Lower lobe of right lung (tissue), 2 donors: Measurements from ENCODE around the gene C2orf92. TPM values are rescaled to one million over a fixed set of nuclear protein-coding genes. Genes with fewer than 3 reads are reported as not detected.

Source experiments
- ATAC-seq, 2 donors: fragments of 200-7000 bp; cut with Tn5 transposase; one replicate each; pipeline ENCODE4 v1.9.1; 2020 to 2022; ENCODE audit warnings: mild to moderate bottlenecking in 2 of 2, moderate library complexity in 2 of 2
- DNase-seq: peaks from one replicate; pipeline ENCODE4 v3.0.0-alpha.2; 2020
- H3K27ac ChIP-seq: fragments of 200-600 bp; one replicate; pipeline ENCODE4 v1.8.0; 2022
- H3K27me3 ChIP-seq: fragments of 200-600 bp; one replicate; pipeline ENCODE4 v1.8.0; 2022; ENCODE audit warnings: low read depth
- H3K36me3 ChIP-seq: fragments of 200-600 bp; one replicate; pipeline ENCODE4 v1.8.0; 2022; ENCODE audit warnings: mild to moderate bottlenecking
- H3K4me1 ChIP-seq: fragments of 200-600 bp; one replicate; pipeline ENCODE4 v1.8.0; 2022
- H3K4me3 ChIP-seq: fragments of 200-600 bp; one replicate; pipeline ENCODE4 v1.8.0; 2022; ENCODE audit warnings: mild to moderate bottlenecking
- H3K9me3 ChIP-seq: fragments of 200-600 bp; one replicate; pipeline ENCODE4 v1.8.0; 2022
- intact Hi-C: fragments of 100-400 bp; cut with DNase I; formaldehyde crosslinking; loops from one replicate; pipeline ENCODE4 v1.11.0; 2022
- total RNA-seq: library from RNA; stranded (reverse); fragmentation: NEBNext Ultra II Directional; extraction: Animal tissue kit (Norgen Biotek cat#: 25700); gene quantifications from one replicate; pipeline ENCODE4 v1.2.1, GENCODE V29; 2021
- TF ChIP-seq, protein P1 (sequence below): fragments of 200-600 bp; IDR thresholded peaks from one replicate; pipeline ENCODE4 v1.8.0; 2022; ENCODE audit warnings: antibody characterized with exemption, mild to moderate bottlenecking
- donor health status: DM: no; HTN: yes; CAD: no; lungs with severe emphysema.

The C2orf92 gene
- total RNA-seq, 1 donor from 2014 or later = 15.1 TPM

DNA sequence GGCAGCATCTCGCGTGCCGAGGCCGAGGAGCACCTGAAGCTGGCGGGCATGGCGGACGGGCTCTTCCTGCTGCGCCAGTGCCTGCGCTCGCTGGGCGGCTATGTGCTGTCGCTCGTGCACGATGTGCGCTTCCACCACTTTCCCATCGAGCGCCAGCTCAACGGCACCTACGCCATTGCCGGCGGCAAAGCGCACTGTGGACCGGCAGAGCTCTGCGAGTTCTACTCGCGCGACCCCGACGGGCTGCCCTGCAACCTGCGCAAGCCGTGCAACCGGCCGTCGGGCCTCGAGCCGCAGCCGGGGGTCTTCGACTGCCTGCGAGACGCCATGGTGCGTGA lies 54.5 kb downstream of the C2orf92 start:
- H3K4me1 ChIP-seq = no peaks in the 10 kb centered on the region
- intact Hi-C loops = no loop called here
- TF ChIP-seq, protein P1, sequence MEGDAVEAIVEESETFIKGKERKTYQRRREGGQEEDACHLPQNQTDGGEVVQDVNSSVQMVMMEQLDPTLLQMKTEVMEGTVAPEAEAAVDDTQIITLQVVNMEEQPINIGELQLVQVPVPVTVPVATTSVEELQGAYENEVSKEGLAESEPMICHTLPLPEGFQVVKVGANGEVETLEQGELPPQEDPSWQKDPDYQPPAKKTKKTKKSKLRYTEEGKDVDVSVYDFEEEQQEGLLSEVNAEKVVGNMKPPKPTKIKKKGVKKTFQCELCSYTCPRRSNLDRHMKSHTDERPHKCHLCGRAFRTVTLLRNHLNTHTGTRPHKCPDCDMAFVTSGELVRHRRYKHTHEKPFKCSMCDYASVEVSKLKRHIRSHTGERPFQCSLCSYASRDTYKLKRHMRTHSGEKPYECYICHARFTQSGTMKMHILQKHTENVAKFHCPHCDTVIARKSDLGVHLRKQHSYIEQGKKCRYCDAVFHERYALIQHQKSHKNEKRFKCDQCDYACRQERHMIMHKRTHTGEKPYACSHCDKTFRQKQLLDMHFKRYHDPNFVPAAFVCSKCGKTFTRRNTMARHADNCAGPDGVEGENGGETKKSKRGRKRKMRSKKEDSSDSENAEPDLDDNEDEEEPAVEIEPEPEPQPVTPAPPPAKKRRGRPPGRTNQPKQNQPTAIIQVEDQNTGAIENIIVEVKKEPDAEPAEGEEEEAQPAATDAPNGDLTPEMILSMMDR = no peak
- no peak overlapping the region for H3K4me3 ChIP-seq
- peaks cover 15% of the 10 kb centered on the region for H3K27me3 ChIP-seq
- H3K9me3 ChIP-seq = no peaks in the 10 kb centered on the region
- no peak overlapping the region for H3K27ac ChIP-seq
- ATAC-seq (no peak), DNase-seq (no peak)
- H3K36me3 ChIP-seq = no peaks in the 10 kb centered on the region

DNA sequence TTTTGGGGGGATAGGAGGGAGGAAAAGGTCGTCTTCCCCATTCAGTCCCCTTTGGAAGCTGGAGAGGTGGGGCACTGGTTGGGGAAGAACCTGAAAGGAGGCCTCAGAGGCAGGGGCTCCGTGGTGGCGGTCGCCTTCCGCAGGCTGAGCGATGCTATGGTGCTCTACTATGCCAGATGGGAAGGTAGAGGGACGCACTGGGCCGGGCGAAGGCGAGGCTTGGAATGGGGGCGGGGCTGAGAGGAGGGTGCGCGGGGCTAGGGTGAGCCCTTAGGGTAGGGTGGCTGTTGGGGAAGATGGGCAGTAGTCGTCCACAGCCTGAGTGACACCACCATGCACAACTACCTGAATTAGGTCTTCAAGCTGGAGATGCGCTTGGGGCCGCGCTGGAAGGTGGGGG lies 55.0 kb downstream of the C2orf92 start:
- H3K27ac ChIP-seq = no peak overlapping the region
- H3K36me3 ChIP-seq = no peaks in the 10 kb centered on the region
- TF ChIP-seq, protein P1 = no peak
- intact Hi-C loops = no loop called here
- no peak for DNase-seq
- H3K9me3 ChIP-seq = no peaks in the 10 kb centered on the region
- no peak overlapping the region for H3K4me3 ChIP-seq
- peaks cover 15% of the 10 kb centered on the region for H3K27me3 ChIP-seq
- H3K4me1 ChIP-seq = no peaks in the 10 kb centered on the region
- ATAC-seq = no peak

DNA sequence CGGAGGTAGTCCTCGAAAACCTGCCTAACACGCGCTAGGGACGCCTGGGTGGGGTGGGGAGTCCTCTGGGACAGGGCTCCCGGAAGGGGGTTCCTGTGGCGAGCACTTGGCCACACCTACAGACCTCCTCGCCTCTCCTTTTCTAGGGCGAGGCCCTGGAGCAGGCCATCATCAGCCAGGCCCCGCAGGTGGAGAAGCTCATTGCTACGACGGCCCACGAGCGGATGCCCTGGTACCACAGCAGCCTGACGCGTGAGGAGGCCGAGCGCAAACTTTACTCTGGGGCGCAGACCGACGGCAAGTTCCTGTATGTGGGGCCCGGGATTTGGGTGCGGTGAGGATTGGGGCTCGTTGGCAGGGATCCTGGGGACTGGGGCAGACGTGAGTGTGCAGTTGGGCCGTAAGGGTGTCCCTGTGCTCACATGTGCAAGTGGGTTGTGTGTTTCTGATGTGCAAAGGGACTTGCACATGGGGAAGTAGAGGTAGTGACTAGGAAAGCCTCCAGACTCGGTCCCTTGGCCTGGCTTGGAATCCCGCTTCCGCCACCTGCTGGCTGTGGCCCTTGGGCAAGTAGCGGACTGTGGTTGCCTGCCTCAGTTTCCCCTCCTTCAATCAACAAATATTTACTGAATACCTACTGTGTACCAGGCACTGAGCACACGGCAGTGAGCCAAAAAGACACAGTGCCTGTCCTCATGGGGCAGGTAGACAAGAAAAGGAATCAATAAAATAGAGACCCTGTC lies 55.6 kb downstream of the C2orf92 start:
- H3K36me3 ChIP-seq = no peaks in the 10 kb centered on the region
- no peak overlapping the region for H3K4me3 ChIP-seq
- TF ChIP-seq, protein P1 = no peak
- ATAC-seq = no peak
- DNase-seq = no peak
- no peaks in the 10 kb centered on the region for H3K4me1 ChIP-seq
- H3K27ac ChIP-seq = no peak overlapping the region
- peaks cover 2% of the 10 kb centered on the region for H3K9me3 ChIP-seq
- H3K27me3 ChIP-seq = peaks cover 15% of the 10 kb centered on the region
- intact Hi-C loops = no loop called here

DNA sequence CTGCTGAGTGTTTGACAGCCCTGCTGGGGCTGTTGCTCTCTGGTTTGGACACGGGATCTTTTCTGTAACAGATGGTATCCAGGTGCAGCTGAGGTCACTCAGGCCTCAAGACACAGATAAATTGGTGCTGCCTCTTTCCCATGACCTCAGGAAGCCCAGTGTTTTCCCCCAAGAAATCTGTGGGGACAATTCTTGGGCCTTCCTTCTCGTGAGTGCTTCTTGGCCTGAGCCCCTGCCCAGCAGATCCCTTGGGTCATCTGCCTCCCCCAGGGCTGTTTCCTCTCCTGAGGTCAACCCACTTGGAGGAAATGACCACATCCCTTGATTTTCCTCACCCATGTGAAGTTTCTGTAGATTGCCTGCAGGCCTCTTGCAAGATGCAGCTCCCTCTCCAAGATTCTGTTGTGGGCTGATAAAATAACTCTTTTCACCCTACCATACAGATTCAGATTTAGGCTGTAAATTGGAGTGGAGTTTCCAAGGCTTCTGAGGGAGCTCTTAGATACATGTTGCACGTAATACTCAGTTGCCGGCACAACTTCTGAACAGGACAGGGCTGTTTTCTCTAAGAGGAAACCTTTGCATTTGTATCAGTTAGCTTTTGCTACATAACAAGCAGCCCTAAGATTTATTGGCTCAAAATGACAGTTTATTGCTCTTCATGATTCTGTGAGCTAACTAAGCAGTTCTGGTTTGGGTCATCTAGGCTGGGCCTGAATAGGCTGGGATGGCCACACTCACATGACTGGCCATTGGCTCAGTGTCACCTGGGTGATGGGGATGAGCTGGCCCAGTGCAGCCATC lies 57.0 kb downstream of the C2orf92 start:
- TF ChIP-seq, protein P1 = no peak
- H3K27me3 ChIP-seq = peaks cover 15% of the 10 kb centered on the region
- H3K4me3 ChIP-seq = no peak overlapping the region
- DNase-seq (no peak), ATAC-seq (no peak)
- H3K9me3 ChIP-seq = peaks cover 8% of the 10 kb centered on the region
- no peak overlapping the region for H3K27ac ChIP-seq
- intact Hi-C loops = no loop called here
- no peaks in the 10 kb centered on the region for H3K36me3 ChIP-seq
- H3K4me1 ChIP-seq = no peaks in the 10 kb centered on the region

DNA sequence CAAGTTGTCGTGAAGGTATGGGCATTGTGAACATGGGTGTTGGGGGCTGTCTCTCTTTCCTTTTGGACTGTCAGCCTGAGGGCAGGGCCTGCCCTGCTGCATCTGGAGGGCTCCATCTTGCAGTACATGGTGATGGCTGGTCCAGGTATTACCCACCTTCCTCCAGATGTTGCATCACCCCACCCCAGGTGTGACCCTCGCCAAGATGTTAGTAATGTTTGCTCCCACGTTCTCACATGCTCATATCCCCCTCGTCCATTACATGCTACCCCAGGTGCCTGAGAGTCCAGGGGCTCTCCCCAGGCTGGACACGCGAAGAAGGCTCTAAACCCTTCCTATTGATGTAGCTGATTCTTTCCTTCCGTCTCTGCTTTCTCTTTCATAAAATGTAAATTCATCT lies 57.8 kb downstream of the C2orf92 start:
- intact Hi-C loops = no loop called here
- ATAC-seq = no peak
- Histone ChIP-seq H3K4me1 (no peaks in the 10 kb centered on the region), H3K4me3 (no peak overlapping the region), H3K27me3 (peaks cover 15% of the 10 kb centered on the region), H3K9me3 (peaks cover 8% of the 10 kb centered on the region), H3K27ac (no peak overlapping the region), H3K36me3 (no peaks in the 10 kb centered on the region)
- TF ChIP-seq, protein P1 = no peak
- no peak for DNase-seq
